ENCODE data around the gene MDH1B.
"Not testable (repeated sequence)": the region's sequence is repeated elsewhere in the genome, so short reads cannot be mapped to it uniquely, and the experiment has no call there.

MDH1B gene

GRCh38 chr2:206728277-206729199, 36.6 kb downstream of the MDH1B start:
- Histone ChIP-seq H3K9ac (ENCODE audit: insufficient read length, low read depth) (no peak overlapping the region), H3K4me1 (ENCODE audit: insufficient read depth, insufficient read length) (no peaks in the 10 kb centered on the region), H3K27me3 (ENCODE audit: insufficient read depth, insufficient read length) (no peaks in the 10 kb centered on the region), H3K9me3 (ENCODE audit: insufficient read depth, low read length) (no peaks in the 10 kb centered on the region), H3K4me3 (ENCODE audit: insufficient read length, low read depth) (no peak overlapping the region), H3K36me3 (ENCODE audit: insufficient read depth, insufficient read length, low read length) (no peaks in the 10 kb centered on the region)
- TF ChIP-seq YY1 (IDR thresholded peaks at IDR 0.05; ENCODE audit: insufficient read depth, insufficient read length) (no peak), SUZ12 (IDR thresholded peaks at IDR 0.05; ENCODE audit: extremely low read depth, insufficient read depth, insufficient read length) (no peak), ZNF274 (IDR thresholded peaks at IDR 0.05; ENCODE audit: low read depth, low read length) (no peak)
- DNase-seq (ENCODE audit: low read depth, low spot score) = no peak

GRCh38 chr2:206727287-206727686, 37.8 kb downstream of the MDH1B start:
- H3K36me3 ChIP-seq (ENCODE audit: insufficient read depth, insufficient read length, low read length) = no peaks in the 10 kb centered on the region
- H3K4me1 ChIP-seq (ENCODE audit: insufficient read depth, insufficient read length) = no peaks in the 10 kb centered on the region
- no peak for DNase-seq (ENCODE audit: low read depth, low spot score)
- no peak overlapping the region for H3K9ac ChIP-seq (ENCODE audit: insufficient read length, low read depth)
- TF ChIP-seq SUZ12 (IDR thresholded peaks at IDR 0.05; ENCODE audit: extremely low read depth, insufficient read depth, insufficient read length) = no peak
- no peak for TF ChIP-seq YY1 (IDR thresholded peaks at IDR 0.05; ENCODE audit: insufficient read depth, insufficient read length)
- no peak for TF ChIP-seq ZNF274 (IDR thresholded peaks at IDR 0.05; ENCODE audit: low read depth, low read length)
- no peaks in the 10 kb centered on the region for H3K27me3 ChIP-seq (ENCODE audit: insufficient read depth, insufficient read length)
- H3K4me3 ChIP-seq (ENCODE audit: insufficient read length, low read depth) = no peak overlapping the region
- peaks cover 3% of the 10 kb centered on the region; the same call in 1 of the 2 replicates for H3K9me3 ChIP-seq (ENCODE audit: insufficient read depth, low read length)

- Histone ChIP-seq H3K27me3 (ENCODE audit: insufficient read depth, insufficient read length) (no peaks in the 10 kb centered on the region), H3K4me1 (ENCODE audit: insufficient read depth, insufficient read length) (no peaks in the 10 kb centered on the region), H3K9me3 (ENCODE audit: insufficient read depth, low read length) (peaks cover 7% of the 10 kb centered on the region; the same call in 1 of the 2 replicates), H3K9ac (ENCODE audit: insufficient read length, low read depth) (no peak overlapping the region), H3K4me3 (ENCODE audit: insufficient read length, low read depth) (no peak overlapping the region), H3K36me3 (ENCODE audit: insufficient read depth, insufficient read length, low read length) (no peaks in the 10 kb centered on the region)
- TF ChIP-seq ZNF274 (IDR thresholded peaks at IDR 0.05; ENCODE audit: low read depth, low read length) (no peak), SUZ12 (IDR thresholded peaks at IDR 0.05; ENCODE audit: extremely low read depth, insufficient read depth, insufficient read length) (no peak), YY1 (IDR thresholded peaks at IDR 0.05; ENCODE audit: insufficient read depth, insufficient read length) (no peak)
- DNase-seq (ENCODE audit: low read depth, low spot score) = no peak
These were observed 41.8 kb downstream of the MDH1B start for GRCh38 chr2:206723288-206723687.

GRCh38 chr2:206721256-206721920, 43.7 kb downstream of the MDH1B start:
- Histone ChIP-seq H3K4me3 (ENCODE audit: insufficient read length, low read depth) (no peak overlapping the region), H3K9me3 (ENCODE audit: insufficient read depth, low read length) (peaks cover 7% of the 10 kb centered on the region; the same call in 1 of the 2 replicates), H3K4me1 (ENCODE audit: insufficient read depth, insufficient read length) (no peaks in the 10 kb centered on the region), H3K27me3 (ENCODE audit: insufficient read depth, insufficient read length) (no peaks in the 10 kb centered on the region), H3K36me3 (ENCODE audit: insufficient read depth, insufficient read length, low read length) (no peaks in the 10 kb centered on the region), H3K9ac (ENCODE audit: insufficient read length, low read depth) (no peak overlapping the region)
- DNase-seq (ENCODE audit: low read depth, low spot score) = no peak
- TF ChIP-seq YY1 (IDR thresholded peaks at IDR 0.05; ENCODE audit: insufficient read depth, insufficient read length) (no peak), SUZ12 (IDR thresholded peaks at IDR 0.05; ENCODE audit: extremely low read depth, insufficient read depth, insufficient read length) (no peak), ZNF274 (IDR thresholded peaks at IDR 0.05; ENCODE audit: low read depth, low read length) (no peak)

GRCh38 chr2:206718296-206718695, 46.8 kb downstream of the MDH1B start, which contains the start of gene DYTN:
Gene DYTN, minus strand, starts transcription at chr2:206718396. Its CDS starts 117 bp downstream, at chr2:206718279.
- DNase-seq (ENCODE audit: low read depth, low spot score) = no peak
- H3K9me3 ChIP-seq (ENCODE audit: insufficient read depth, low read length) = peaks cover 7% of the 10 kb centered on the region; the same call in 1 of the 2 replicates
- H3K4me3 ChIP-seq (ENCODE audit: insufficient read length, low read depth) = no peak within 1 kb of the TSS
- H3K9ac ChIP-seq (ENCODE audit: insufficient read length, low read depth) = no peak within 1 kb of the TSS
- no peaks in the 10 kb centered on the region for H3K27me3 ChIP-seq (ENCODE audit: insufficient read depth, insufficient read length)
- H3K4me1 ChIP-seq (ENCODE audit: insufficient read depth, insufficient read length) = no peaks in the 10 kb centered on the region
- H3K36me3 ChIP-seq (ENCODE audit: insufficient read depth, insufficient read length, low read length) = no peaks in the 10 kb centered on the region
- TF ChIP-seq ZNF274 (IDR thresholded peaks at IDR 0.05; ENCODE audit: low read depth, low read length) (no peak), YY1 (IDR thresholded peaks at IDR 0.05; ENCODE audit: insufficient read depth, insufficient read length) (no peak), SUZ12 (IDR thresholded peaks at IDR 0.05; ENCODE audit: extremely low read depth, insufficient read depth, insufficient read length) (no peak)

- DNase-seq (ENCODE audit: low read depth, low spot score) = no peak
- no peak overlapping the region for H3K4me3 ChIP-seq (ENCODE audit: insufficient read length, low read depth)
- no peaks in the 10 kb centered on the region for H3K9me3 ChIP-seq (ENCODE audit: insufficient read depth, low read length)
- H3K27me3 ChIP-seq (ENCODE audit: insufficient read depth, insufficient read length) = no peaks in the 10 kb centered on the region
- H3K9ac ChIP-seq (ENCODE audit: insufficient read length, low read depth) = no peak overlapping the region
- H3K36me3 ChIP-seq (ENCODE audit: insufficient read depth, insufficient read length, low read length) = no peaks in the 10 kb centered on the region
- TF ChIP-seq ZNF274 (IDR thresholded peaks at IDR 0.05; ENCODE audit: low read depth, low read length) (no peak), YY1 (IDR thresholded peaks at IDR 0.05; ENCODE audit: insufficient read depth, insufficient read length) (no peak), SUZ12 (IDR thresholded peaks at IDR 0.05; ENCODE audit: extremely low read depth, insufficient read depth, insufficient read length) (no peak)
- no peaks in the 10 kb centered on the region for H3K4me1 ChIP-seq (ENCODE audit: insufficient read depth, insufficient read length)
These were observed 48.5 kb downstream of the MDH1B start for GRCh38 chr2:206716623-206717022.

- H3K4me1 ChIP-seq (ENCODE audit: insufficient read depth, insufficient read length) = not testable (repeated sequence)
These were observed 49.9 kb downstream of the MDH1B start for GRCh38 chr2:206715183-206715582.

More at GRCh38 chr2:206715183-206715582, 49.9 kb downstream of the MDH1B start:
- H3K9me3 ChIP-seq (ENCODE audit: insufficient read depth, low read length); H3K27me3 ChIP-seq (ENCODE audit: insufficient read depth, insufficient read length); DNase-seq (ENCODE audit: low read depth, low spot score); H3K4me3 ChIP-seq (ENCODE audit: insufficient read length, low read depth); H3K36me3 ChIP-seq (ENCODE audit: insufficient read depth, insufficient read length, low read length); H3K9ac ChIP-seq (ENCODE audit: insufficient read length, low read depth): not testable (repeated sequence)

Measured in NT2/D1 (cell line).